Umbilical cord (tissue), 2 donors: ENCODE results near the gene GALM. TPM values are rescaled to one million over a fixed set of nuclear protein-coding genes. Genes with fewer than 3 reads are reported as not detected.
"Not testable (repeated sequence)": the region's sequence is repeated elsewhere in the genome, so short reads cannot be mapped to it uniquely, and the experiment has no call there.

Experiments
- DNase-seq: peaks from one replicate; pipeline ENCODE4 v3.0.0-alpha.2; 2015; ENCODE audit warnings: low spot score
- total RNA-seq: library from RNA; depleted of rRNA; stranded (reverse); fragments of >200 nt; gene quantifications from one replicate; pipeline ENCODE4 v1.2.3, GENCODE V29; 2014; ENCODE audit warnings: low replicate concordance; ENCODE audit not compliant: insufficient read depth

The GALM gene
- total RNA-seq, 1 donor from 2014 or later, result 15.4 TPM

GRCh38 chr2:38739524-38739923 lies 73.6 kb downstream of the GALM start:
- no peak for DNase-seq

- peak; percentile 55 for DNase-seq
Measured at GRCh38 chr2:38740851-38741731, 75.2 kb downstream of the GALM start.

GRCh38 chr2:38742797-38743559 lies 77.1 kb downstream of the GALM start:
- DNase-seq, result no peak

- no peak for DNase-seq
Measured at GRCh38 chr2:38743672-38744398, 77.9 kb downstream of the GALM start.

GRCh38 chr2:38744399-38744780 lies 78.5 kb downstream of the GALM start:
- DNase-seq, result no peak

GRCh38 chr2:38745267-38745666 lies 79.4 kb downstream of the GALM start:
- DNase-seq, result no peak

- no peak for DNase-seq
Measured at GRCh38 chr2:38747007-38747424, 81.1 kb downstream of the GALM start.

GRCh38 chr2:38747819-38748218 lies 81.9 kb downstream of the GALM start:
- DNase-seq, result no peak

- no peak for DNase-seq
Measured at GRCh38 chr2:38748391-38748790, 82.5 kb downstream of the GALM start.

GRCh38 chr2:38748943-38749804 lies 83.3 kb downstream of the GALM start:
- DNase-seq, result no peak

- peak; percentile 58 for DNase-seq
Measured at GRCh38 chr2:38750011-38750890, 84.3 kb downstream of the GALM start.

- DNase-seq, result peak; percentile 100
Measured at GRCh38 chr2:38750891-38751595, 85.1 kb downstream of the GALM start, which contains the start of gene SRSF7. SRSF7 (minus strand) TSS chr2:38751361; CDS start chr2:38751256, 105 bp downstream.

- DNase-seq, result no peak
Measured at GRCh38 chr2:38751596-38752410, 85.9 kb downstream of the GALM start.

GRCh38 chr2:38754049-38754448 lies 88.1 kb downstream of the GALM start:
- no peak for DNase-seq

- DNase-seq, result no peak
Measured at GRCh38 chr2:38754506-38754905, 88.6 kb downstream of the GALM start.

GRCh38 chr2:38755891-38756290 lies 90.0 kb downstream of the GALM start:
- not testable (repeated sequence) for DNase-seq

- DNase-seq, result no peak
Measured at GRCh38 chr2:38763228-38763627, 97.3 kb downstream of the GALM start.

- no peak for DNase-seq
Measured at GRCh38 chr2:38763728-38764127, 97.8 kb downstream of the GALM start.
